K562 (cell line): ENCODE data around the gene LMO2. TPM values are rescaled to one million over a fixed set of nuclear protein-coding genes. Genes with fewer than 3 reads are reported as not detected.

Experiments
- ATAC-seq: fragments of 200-7000 bp; cut with Tn5 transposase; 3 replicates; pipeline ENCODE4 v1.9.1; 2020; ENCODE audit warnings: moderate library complexity
- BruUV-seq: library from RNA; stranded (reverse); fragments of 400-500 nt; replicated peaks from 2 replicates; lab custom pipeline; 2021; lab: Mats Ljungman, UMichigan
- CTCF ChIA-PET: fragments of 300-600 bp; formaldehyde crosslinking; extraction: SDS; loops from one replicate; lab custom pipeline; 2021; ENCODE audit warnings: low intra/inter-chr PET ratio; lab: Yijun Ruan, JAX
- POLR2A ChIA-PET: fragments of 300-600, 350-650 bp; sonication (Branson Sonifier 250); formaldehyde crosslinking; extraction: SDS; loops from one replicate; lab custom pipeline; 2021; ENCODE audit warnings: antibody characterized with exemption, inconsistent platforms; lab: Yijun Ruan, JAX
- DNase-seq, 4 experiments: peaks; one replicate each; pipeline versions ENCODE4 v3.0.0 to v3.0.0-alpha.2; 2011 to 2018; ENCODE audit warnings: low spot score in 3 of 4, mixed read lengths in 3 of 4; ENCODE audit errors: extremely low read depth in 1 of 4
- FAIRE-seq: peaks from 2 replicates; lab custom pipeline; 2011; peaks lifted over from hg19 to GRCh38; lab: Jason Lieb, UNC
- H2AFZ ChIP-seq: 2 replicates; pipeline ENCODE4 v1.6.0; 2011; ENCODE audit warnings: low read depth, low read length, control low read depth, inconsistent platforms
- H3K27ac ChIP-seq: fragments of 200-600 bp; 3 replicates; pipeline ENCODE4 v1.8.0; 2011; ENCODE audit warnings: low read depth, mild to moderate bottlenecking, control low read depth, inconsistent platforms, low read length, moderate library complexity, mixed read lengths; ENCODE audit errors: extremely low read depth
- H3K27me3 ChIP-seq, 2 experiments: fragments of 300-600 bp in 1 of 2; 2 replicates in 1 of 2; 3 replicates in 1 of 2; pipeline versions ENCODE4 v1.6.0 to v1.8.0; 2011; ENCODE audit warnings: inconsistent platforms in 2 of 2, low read length in 2 of 2, mild to moderate bottlenecking in 1 of 2, mixed read lengths in 1 of 2, moderate library complexity in 1 of 2; ENCODE audit not compliant: control insufficient read depth in 2 of 2, insufficient read depth in 2 of 2
- H3K36me3 ChIP-seq: fragments of 300-600 bp; 3 replicates; pipeline ENCODE4 v1.8.0; 2011; ENCODE audit warnings: mild to moderate bottlenecking, low read length, inconsistent platforms; ENCODE audit not compliant: control insufficient read depth, insufficient read depth
- H3K4me1 ChIP-seq, 2 experiments: fragments of 200-600 bp in 1 of 2; replicated peaks in 1 of 2; 2 replicates in 1 of 2; 3 replicates in 1 of 2; pipeline versions ENCODE4 v1.5.1 to v1.8.0; 2011; ENCODE audit warnings: inconsistent platforms in 2 of 2, low read length in 2 of 2, mild to moderate bottlenecking in 1 of 2, mixed read lengths in 1 of 2, moderate library complexity in 1 of 2; ENCODE audit not compliant: control insufficient read depth in 2 of 2, insufficient read depth in 2 of 2
- H3K4me2 ChIP-seq: 2 replicates; pipeline ENCODE4 v1.6.1; 2011; ENCODE audit warnings: low read length, control low read depth, inconsistent platforms, mixed read lengths; ENCODE audit not compliant: insufficient read depth
- H3K4me3 ChIP-seq: fragments of 200-600 bp; sonication (generic), shearing (Covaris generic); 2 replicates; pipeline ENCODE4 v1.5.1; 2016; ENCODE audit warnings: control low read depth, inconsistent platforms
- H3K79me2 ChIP-seq: fragments of 200-600 bp; 3 replicates; pipeline ENCODE4 v1.8.0; 2011; ENCODE audit warnings: low read length, inconsistent platforms; ENCODE audit not compliant: control insufficient read depth, insufficient read depth
- H3K9ac ChIP-seq, 2 experiments: 2 replicates each; pipeline versions ENCODE4 v1.6.0 to v1.6.1; 2011; ENCODE audit warnings: low read depth in 2 of 2, low read length in 2 of 2, control low read depth in 1 of 2, inconsistent platforms in 1 of 2, mild to moderate bottlenecking in 1 of 2, mixed read lengths in 1 of 2; ENCODE audit not compliant: insufficient read depth in 1 of 2
- H3K9me1 ChIP-seq: one replicate; pipeline ENCODE4 v1.6.0; 2011; ENCODE audit warnings: inconsistent platforms, mild to moderate bottlenecking, low read length, moderate library complexity; ENCODE audit not compliant: control insufficient read depth, insufficient read depth
- H3K9me3 ChIP-seq: replicated peaks from 2 replicates; pipeline ENCODE4 v1.5.1; 2011; ENCODE audit warnings: low read depth, low read length, inconsistent platforms; ENCODE audit not compliant: control insufficient read depth, insufficient read depth
- H4K20me1 ChIP-seq: replicated peaks from 2 replicates; pipeline ENCODE4 v1.6.1; 2011; ENCODE audit warnings: low read length, inconsistent platforms, mixed read lengths; ENCODE audit not compliant: control insufficient read depth, insufficient read depth
- CBFA2T2 ChIP-seq: fragments of 450-650 bp; conservative IDR thresholded peaks from 2 replicates; pipeline ENCODE4 v1.6.1; 2017; ENCODE audit warnings: mild to moderate bottlenecking
- ZNF507 ChIP-seq: conservative IDR thresholded peaks from 2 replicates; pipeline ENCODE4 v1.6.1; 2017; ENCODE audit warnings: missing genetic modification characterization, missing compliant biosample characterization
- WGBS: fragments of 100-300 bp; shearing (Covaris generic); methylation state at CpG from one replicate; pipeline ENCODE4 v1.1.6; 2016; ENCODE audit warnings: low coverage, mixed read lengths; ENCODE audit not compliant: insufficient coverage; ENCODE audit errors: missing lambda C conversion rate; 5-methylcytosine and 5-hydroxymethylcytosine counted together
- in situ Hi-C: fragments of 300-500 bp; cut with MboI; formaldehyde crosslinking; loops from 4 replicates; pipeline ENCODE4 v1.15.0; 2018; ENCODE audit warnings: inconsistent platforms, mixed read lengths
- intact Hi-C: fragments of 100-400 bp; cut with micrococcal nuclease; formaldehyde crosslinking; loops from 2 replicates; pipeline ENCODE4 v1.14.2; 2022
- polyA plus RNA-seq, 8 experiments: library from polyadenylated mRNA; depleted of rRNA in 4 of 8; stranded (reverse) in 5 of 8; unstranded in 3 of 8; fragments of >200 nt; fragmentation: Nextera tagmentation in 2 of 8; fragmentation: Illumina TruSeq in 1 of 8; extraction: Ambion mirVana in 2 of 8; extraction: Trizol in 1 of 8; gene quantifications; 2 replicates each; pipeline versions ENCODE4 v1.2.1 to v1.2.3, GENCODE V29; 2011 to 2014; ENCODE audit warnings: inconsistent platforms in 1 of 8, missing spikeins in 1 of 8
- total RNA-seq, 7 experiments: library from RNA; depleted of rRNA in 6 of 7; stranded (reverse); fragments of >200 nt in 6 of 7; fragmentation: Illumina TruSeq in 2 of 7; extraction: Trizol in 2 of 7; gene quantifications; 2 replicates each; pipeline versions ENCODE4 v1.2.1 to v1.2.3, GENCODE V29; 2011 to 2021; ENCODE audit warnings: low replicate concordance in 1 of 7
- TF ChIP-seq, protein P1 (sequence below): fragments of 450-650 bp; IDR thresholded peaks from 2 replicates; pipeline ENCODE4 v1.6.1; 2017; ENCODE audit warnings: mild to moderate bottlenecking, moderate library complexity
- TF ChIP-seq, protein P2 (sequence below): fragments of 250-450 bp; sonication (Bioruptor Pico); IDR thresholded peaks from 2 replicates; pipeline ENCODE4 v1.4.0; 2020

The LMO2 gene
- total and polyA plus RNA-seq, 9 of the 15 experiments (the other 6 are each of a cell fraction or from before 2014, with no cell fraction given): 6.9 to 126 (median 91.5) TPM

DNA sequence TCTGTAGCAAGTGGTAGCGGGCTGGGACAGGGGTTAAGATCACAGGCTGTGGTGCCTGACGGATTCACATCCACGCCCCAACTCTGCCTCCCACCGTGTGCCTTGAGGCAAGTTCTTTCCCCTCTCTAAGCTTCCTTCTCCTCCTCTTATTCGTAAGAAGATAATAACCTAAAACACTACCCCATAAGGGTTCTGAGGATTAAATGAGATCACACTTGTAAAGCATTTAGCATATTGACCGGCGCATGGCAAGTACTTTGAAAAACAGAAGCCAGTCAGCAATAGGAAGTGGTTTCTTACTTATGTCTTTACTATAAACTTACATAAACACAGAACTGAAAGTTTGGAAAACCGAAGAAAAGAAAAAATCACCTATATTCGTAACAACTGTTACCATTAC lies 15.5 kb upstream of the LMO2 start:
- Histone ChIP-seq H3K4me3 (no peak overlapping the region), H4K20me1 (no peaks in the 10 kb centered on the region), H3K27me3 (no peaks in the 10 kb centered on the region), H3K4me2 (no peak overlapping the region), H3K4me1 (peaks cover 3 to 10% of the 10 kb centered on the region in 2 experiments; a peak in 3 of 5 replicates), H3K36me3 (no peaks in the 10 kb centered on the region), H3K9me3 (peaks cover 13% of the 10 kb centered on the region), H3K9ac (no peak overlapping the region), H3K27ac (no peak overlapping the region), H2AFZ (no peak overlapping the region), H3K79me2 (no peaks in the 10 kb centered on the region), H3K9me1 (no peaks in the 10 kb centered on the region)
- ATAC-seq: no peak
- no peak for DNase-seq
- no TSS peak for BruUV-seq
- FAIRE-seq: no peak
- intact Hi-C loops: no loop called here
- TF ChIP-seq ZNF507 (tag) (no peak), CBFA2T2 (no peak)
- TF ChIP-seq, protein P1, sequence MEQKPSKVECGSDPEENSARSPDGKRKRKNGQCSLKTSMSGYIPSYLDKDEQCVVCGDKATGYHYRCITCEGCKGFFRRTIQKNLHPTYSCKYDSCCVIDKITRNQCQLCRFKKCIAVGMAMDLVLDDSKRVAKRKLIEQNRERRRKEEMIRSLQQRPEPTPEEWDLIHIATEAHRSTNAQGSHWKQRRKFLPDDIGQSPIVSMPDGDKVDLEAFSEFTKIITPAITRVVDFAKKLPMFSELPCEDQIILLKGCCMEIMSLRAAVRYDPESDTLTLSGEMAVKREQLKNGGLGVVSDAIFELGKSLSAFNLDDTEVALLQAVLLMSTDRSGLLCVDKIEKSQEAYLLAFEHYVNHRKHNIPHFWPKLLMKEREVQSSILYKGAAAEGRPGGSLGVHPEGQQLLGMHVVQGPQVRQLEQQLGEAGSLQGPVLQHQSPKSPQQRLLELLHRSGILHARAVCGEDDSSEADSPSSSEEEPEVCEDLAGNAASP: no peak
- TF ChIP-seq, protein P2, sequence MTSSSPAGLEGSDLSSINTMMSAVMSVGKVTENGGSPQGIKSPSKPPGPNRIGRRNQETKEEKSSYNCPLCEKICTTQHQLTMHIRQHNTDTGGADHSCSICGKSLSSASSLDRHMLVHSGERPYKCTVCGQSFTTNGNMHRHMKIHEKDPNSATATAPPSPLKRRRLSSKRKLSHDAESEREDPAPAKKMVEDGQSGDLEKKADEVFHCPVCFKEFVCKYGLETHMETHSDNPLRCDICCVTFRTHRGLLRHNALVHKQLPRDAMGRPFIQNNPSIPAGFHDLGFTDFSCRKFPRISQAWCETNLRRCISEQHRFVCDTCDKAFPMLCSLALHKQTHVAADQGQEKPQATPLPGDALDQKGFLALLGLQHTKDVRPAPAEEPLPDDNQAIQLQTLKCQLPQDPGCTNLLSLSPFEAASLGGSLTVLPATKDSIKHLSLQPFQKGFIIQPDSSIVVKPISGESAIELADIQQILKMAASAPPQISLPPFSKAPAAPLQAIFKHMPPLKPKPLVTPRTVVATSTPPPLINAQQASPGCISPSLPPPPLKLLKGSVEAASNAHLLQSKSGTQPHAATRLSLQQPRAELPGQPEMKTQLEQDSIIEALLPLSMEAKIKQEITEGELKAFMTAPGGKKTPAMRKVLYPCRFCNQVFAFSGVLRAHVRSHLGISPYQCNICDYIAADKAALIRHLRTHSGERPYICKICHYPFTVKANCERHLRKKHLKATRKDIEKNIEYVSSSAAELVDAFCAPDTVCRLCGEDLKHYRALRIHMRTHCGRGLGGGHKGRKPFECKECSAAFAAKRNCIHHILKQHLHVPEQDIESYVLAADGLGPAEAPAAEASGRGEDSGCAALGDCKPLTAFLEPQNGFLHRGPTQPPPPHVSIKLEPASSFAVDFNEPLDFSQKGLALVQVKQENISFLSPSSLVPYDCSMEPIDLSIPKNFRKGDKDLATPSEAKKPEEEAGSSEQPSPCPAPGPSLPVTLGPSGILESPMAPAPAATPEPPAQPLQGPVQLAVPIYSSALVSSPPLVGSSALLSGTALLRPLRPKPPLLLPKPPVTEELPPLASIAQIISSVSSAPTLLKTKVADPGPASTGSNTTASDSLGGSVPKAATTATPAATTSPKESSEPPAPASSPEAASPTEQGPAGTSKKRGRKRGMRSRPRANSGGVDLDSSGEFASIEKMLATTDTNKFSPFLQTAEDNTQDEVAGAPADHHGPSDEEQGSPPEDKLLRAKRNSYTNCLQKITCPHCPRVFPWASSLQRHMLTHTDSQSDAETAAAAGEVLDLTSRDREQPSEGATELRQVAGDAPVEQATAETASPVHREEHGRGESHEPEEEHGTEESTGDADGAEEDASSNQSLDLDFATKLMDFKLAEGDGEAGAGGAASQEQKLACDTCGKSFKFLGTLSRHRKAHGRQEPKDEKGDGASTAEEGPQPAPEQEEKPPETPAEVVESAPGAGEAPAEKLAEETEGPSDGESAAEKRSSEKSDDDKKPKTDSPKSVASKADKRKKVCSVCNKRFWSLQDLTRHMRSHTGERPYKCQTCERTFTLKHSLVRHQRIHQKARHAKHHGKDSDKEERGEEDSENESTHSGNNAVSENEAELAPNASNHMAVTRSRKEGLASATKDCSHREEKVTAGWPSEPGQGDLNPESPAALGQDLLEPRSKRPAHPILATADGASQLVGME (CRISPR knock-in tag): no peak
- ChIA-PET POLR2A (no interaction called here), CTCF (no interaction called here)
- 79% methylated on average over 9 of the region's 9 CpGs for WGBS
- in situ Hi-C loops: no loop called here
